Motor neuron (in vitro differentiated cells): ENCODE data around the gene ZNF385B. TPM values are rescaled to one million over a fixed set of nuclear protein-coding genes. Genes with fewer than 3 reads are reported as not detected.

Experiments
- ATAC-seq, 8 experiments: fragments of 200-7000 bp; cut with Tn5 transposase; replicated peaks in 6 of 8; 2 replicates each; pipeline ENCODE4 v1.8.0; 2021; ENCODE audit warnings: mild to moderate bottlenecking in 8 of 8, moderate library complexity in 8 of 8
- H3K27ac ChIP-seq, 2 donors: fragments of 250-450 bp; sonication (Bioruptor Pico); 2 replicates each; pipeline ENCODE4 v1.9.0; 2021; ENCODE audit warnings: antibody characterized with exemption in 2 of 2, mild to moderate bottlenecking in 2 of 2, moderate library complexity in 1 of 2
- H3K4me1 ChIP-seq, 2 donors: fragments of 250-450 bp; sonication (Bioruptor Pico); replicated peaks in 1 of 2; 2 replicates each; pipeline ENCODE4 v1.6.1; 2021; ENCODE audit warnings: antibody characterized with exemption in 2 of 2, mild to moderate bottlenecking in 2 of 2, moderate library complexity in 1 of 2
- H3K4me3 ChIP-seq, 5 donors: fragments of 250-450 bp; sonication (Bioruptor Pico); 2 replicates each; pipeline ENCODE4 v1.9.0; 2021; ENCODE audit warnings: antibody characterized with exemption in 5 of 5, mild to moderate bottlenecking in 5 of 5, moderate library complexity in 4 of 5
- WGBS, 10 experiments: fragments of 450-650 bp; shearing (Covaris generic); methylation state at CpG; one replicate each; pipeline ENCODE4 v1.0.0; 2022; 5-methylcytosine and 5-hydroxymethylcytosine counted together
- in situ Hi-C, 9 experiments: fragments of 400-800 bp; cut with MboI; loops; one replicate each; pipeline ENCODE4 v1.15.0; 2021; ENCODE audit warnings: low sequenced_read_pairs in 9 of 9, low pct_unique_long_range_greater_than_20kb in 2 of 9; ENCODE audit not compliant: unreplicated experiment in 9 of 9
- total RNA-seq, 8 experiments: library from RNA; unstranded; fragments of 300-600 nt; gene quantifications; 2 replicates each; pipeline versions ENCODE4 v1.2.3 to v1.2.4, GENCODE V29; 2022

The ZNF385B gene
- total RNA-seq, 8 experiments from 2014 or later, result 0.14 to 1.6 (median 0.74) TPM; not detected in 2

DNA sequence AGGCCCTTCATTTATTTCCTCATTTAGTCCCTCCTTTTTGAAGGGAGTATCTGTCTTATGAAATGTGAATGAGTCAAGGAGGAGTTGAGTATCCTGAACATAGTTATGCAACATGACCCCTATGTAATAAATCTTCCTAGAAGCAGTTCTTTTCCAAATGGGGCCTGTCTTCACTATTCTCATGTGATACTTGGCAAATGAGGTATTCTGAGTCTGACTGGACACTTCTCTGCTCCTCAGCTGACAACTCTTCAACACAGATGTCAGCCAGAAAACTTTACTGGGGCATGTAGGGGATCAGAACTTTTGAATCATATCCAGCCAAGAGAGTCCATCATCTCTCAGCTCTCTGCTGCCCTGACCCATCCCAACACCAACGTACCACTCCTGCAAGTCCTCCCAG, 291.6 kb downstream of the ZNF385B start:
- no peak overlapping the region for H3K27ac ChIP-seq
- in situ Hi-C loops, result no loop called here
- no peak overlapping the region for H3K4me3 ChIP-seq
- ATAC-seq, result peak in 7 of 8 experiments; percentile 4 to 95 (median 66)
- no peaks in the 10 kb centered on the region for H3K4me1 ChIP-seq
- 0 to 80% (median 67%) methylated on average over 1 of the region's 1 CpG; no CpG with 5 or more reads in 7 of the 10 experiments for WGBS, 10 experiments

- WGBS, 10 experiments, result 0 to 100% (median 65%) methylated on average over 1 to 2 of the region's 2 CpGs
- in situ Hi-C loops, result no loop called here
- ATAC-seq, result peak in 1 of 8 experiments; percentile 59
- Histone ChIP-seq H3K27ac (no peak overlapping the region), H3K4me3 (no peak overlapping the region), H3K4me1 (peaks cover 0 to 4% of the 10 kb centered on the region in 2 donors)
Observed at GRCh38 chr2:179565807-179566206, 295.6 kb downstream of the ZNF385B start.

DNA sequence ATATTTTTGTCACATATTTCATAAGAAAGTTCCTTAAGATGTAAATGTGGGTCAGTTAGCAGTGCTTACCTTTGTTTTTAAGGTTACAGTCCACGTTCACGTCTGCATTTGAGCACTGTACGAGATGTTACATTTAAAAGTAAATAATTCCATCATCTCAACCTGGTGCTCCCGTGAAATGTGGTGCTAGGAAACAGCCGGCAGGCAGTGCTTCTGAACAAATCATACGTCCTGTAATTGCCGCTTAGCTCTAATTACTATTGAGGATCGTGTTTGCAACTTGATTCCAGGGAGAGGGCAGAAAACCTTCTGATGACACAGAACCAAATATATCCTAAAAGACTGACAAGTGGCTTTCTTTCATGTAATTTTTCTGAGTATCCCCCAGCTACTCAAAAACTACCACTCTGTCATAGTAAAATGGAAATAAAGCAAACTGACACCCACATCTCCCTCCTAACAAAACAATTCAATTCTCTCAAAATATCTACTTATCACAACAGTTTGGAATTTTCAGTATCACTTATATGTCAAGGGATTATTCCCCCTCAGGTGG, 299.0 kb downstream of the ZNF385B start:
- 19 to 79% (median 27%) methylated on average over 3 to 8 of the region's 8 CpGs for whole genome bisulfite sequencing, 10 experiments
- Histone ChIP-seq H3K27ac (no peak overlapping the region), H3K4me1 (peaks cover 3 to 6% of the 10 kb centered on the region in 2 donors), H3K4me3 (peak overlapping the region in 2 of 5 donors; percentile 23 to 28)
- in situ Hi-C loops, result no loop called here
- ATAC-seq, result peak in 5 of 8 experiments; percentile 51 to 86 (median 64)

DNA sequence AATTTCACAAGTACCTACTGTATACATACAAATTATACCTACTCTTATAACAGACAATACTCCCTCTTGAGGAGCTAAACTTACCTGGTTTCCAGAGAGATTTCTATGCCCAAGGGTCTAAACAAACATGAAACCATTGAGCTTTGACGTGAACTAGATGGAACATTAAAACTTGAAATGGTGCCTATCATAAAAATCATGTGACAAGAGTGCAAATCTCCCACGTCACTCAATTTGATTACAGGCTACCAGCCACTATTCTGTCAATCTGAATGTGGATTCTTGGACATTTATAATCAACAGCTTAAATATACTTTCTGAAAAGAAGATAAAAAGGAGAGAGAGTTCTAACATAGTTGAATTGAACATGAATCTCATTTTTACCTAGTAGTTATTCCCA, 299.7 kb downstream of the ZNF385B start:
- Histone ChIP-seq H3K4me1 (peaks cover 3 to 6% of the 10 kb centered on the region in 2 donors), H3K4me3 (peak overlapping the region in 1 of 5 donors; percentile 28), H3K27ac (no peak overlapping the region)
- no peak for ATAC-seq
- 52 to 100% (median 81%) methylated on average over 2 of the region's 2 CpGs for WGBS, 10 experiments
- in situ Hi-C loops, result no loop called here

GRCh38 chr2:179560257-179560735, 301.1 kb downstream of the ZNF385B start:
- no peak for ATAC-seq
- no peak overlapping the region for H3K27ac ChIP-seq
- in situ Hi-C loops, result no loop called here
- H3K4me1 ChIP-seq, result peaks cover 6% of the 10 kb centered on the region in 2 donors
- WGBS, 10 experiments, result 80 to 100% (median 100%) methylated on average over 1 of the region's 1 CpG; no CpG with 5 or more reads in 1 of the 10 experiments
- no peak overlapping the region for H3K4me3 ChIP-seq

GRCh38 chr2:179559108-179559806, 302.2 kb downstream of the ZNF385B start:
- in situ Hi-C loops, result no loop called here
- Histone ChIP-seq H3K4me3 (no peak overlapping the region), H3K4me1 (peaks cover 6% of the 10 kb centered on the region in 2 donors), H3K27ac (no peak overlapping the region)
- no peak for ATAC-seq
- 50 to 100% (median 89%) methylated on average over 1 to 4 of the region's 4 CpGs for WGBS, 10 experiments

DNA sequence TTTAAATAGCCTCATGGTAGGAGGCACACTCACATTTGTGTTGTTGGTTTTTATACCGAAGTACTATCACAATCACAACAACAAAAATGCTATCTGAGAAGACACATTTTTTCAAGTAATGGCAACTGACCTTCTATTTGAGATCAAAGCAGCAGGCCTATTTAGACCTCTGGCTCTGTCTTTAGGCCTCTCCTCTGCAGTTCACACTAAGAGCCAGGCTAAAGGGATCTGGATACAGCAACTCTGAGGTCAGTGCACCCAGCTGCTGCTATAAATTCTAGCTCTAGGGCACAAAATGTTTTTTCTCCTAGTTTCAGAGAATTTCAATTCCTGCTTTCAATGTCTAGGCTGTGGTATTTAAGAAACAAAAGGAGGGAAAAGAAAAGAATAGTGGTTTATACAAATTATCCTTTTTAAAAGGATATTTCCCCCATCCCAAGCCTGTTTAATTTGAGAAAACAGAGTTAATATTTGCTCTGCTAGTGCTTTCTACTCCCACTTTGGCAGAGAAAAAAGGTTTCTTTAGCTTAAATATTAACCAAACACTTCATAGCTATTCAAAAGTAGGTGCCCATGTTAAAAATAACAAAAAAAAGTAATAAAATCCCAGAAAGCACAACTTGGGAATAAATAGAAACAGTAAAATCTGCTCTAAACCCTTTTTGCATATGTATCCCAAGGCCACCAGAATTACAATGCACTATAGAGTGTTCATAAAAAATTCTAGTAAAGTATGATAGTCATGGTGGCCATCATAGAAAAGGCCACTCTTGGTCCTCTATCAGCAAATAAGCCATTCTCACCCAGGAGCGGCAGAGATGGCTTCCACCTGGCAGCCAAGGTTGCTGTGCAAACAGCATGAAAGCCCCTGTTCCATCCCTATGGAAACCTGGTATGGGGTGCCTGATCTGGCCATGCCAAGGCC, 303.1 kb downstream of the ZNF385B start:
- in situ Hi-C loops, result no loop called here
- WGBS, 10 experiments, result 20 to 92% (median 42%) methylated on average over 1 to 2 of the region's 2 CpGs; no CpG with 5 or more reads in 2 of the 10 experiments
- H3K27ac ChIP-seq, result no peak overlapping the region

GRCh38 chr2:179556425-179556824, 305.0 kb downstream of the ZNF385B start:
- no peak for ATAC-seq
- in situ Hi-C loops, result no loop called here
- Histone ChIP-seq H3K4me1 (peaks cover 2 to 9% of the 10 kb centered on the region in 2 donors), H3K4me3 (no peak overlapping the region), H3K27ac (no peak overlapping the region)
- 62 to 100% (median 83%) methylated on average over 1 to 6 of the region's 6 CpGs for WGBS, 10 experiments

More for the DNA sequence above, 303.1 kb downstream of the ZNF385B start:
- Histone ChIP-seq H3K4me3 (no peak overlapping the region), H3K4me1 (peaks cover 6% of the 10 kb centered on the region in 2 donors)
- ATAC-seq, result peak; percentile 35 to 84 (median 60)

DNA sequence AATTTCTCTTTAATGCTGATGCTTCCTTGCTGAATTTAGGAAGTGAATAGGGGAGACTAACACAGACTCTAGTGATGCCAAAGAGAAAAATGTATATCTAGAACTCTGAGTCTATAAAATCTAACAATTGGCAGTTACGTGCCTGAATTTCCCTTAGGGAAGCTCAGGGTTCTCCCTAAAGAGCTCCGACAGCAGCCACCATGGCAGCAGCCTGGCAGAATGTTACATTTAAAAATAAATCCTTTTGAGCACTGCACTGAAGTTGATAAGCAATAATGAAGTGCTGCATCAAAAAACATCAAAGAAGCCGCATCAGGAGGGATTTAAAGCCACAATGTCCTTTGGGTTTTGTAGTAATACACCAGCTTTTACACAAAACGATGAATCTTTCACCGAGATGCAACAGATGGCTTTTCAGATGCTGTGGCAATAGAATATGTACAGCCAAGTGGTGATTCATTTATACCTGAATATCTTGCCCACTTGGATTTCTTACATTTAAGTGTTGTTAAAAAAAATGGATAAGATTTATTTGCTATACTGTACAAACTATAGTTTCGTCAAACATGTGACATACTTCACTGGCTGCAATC, 305.6 kb downstream of the ZNF385B start:
- in situ Hi-C loops, result no loop called here
- peaks cover 2 to 11% of the 10 kb centered on the region in 2 donors for H3K4me1 ChIP-seq
- H3K4me3 ChIP-seq, result no peak overlapping the region
- H3K27ac ChIP-seq, result no peak overlapping the region
- WGBS, 10 experiments, result 20 to 93% (median 70%) methylated on average over 2 to 6 of the region's 6 CpGs; no CpG with 5 or more reads in 1 of the 10 experiments
- no peak for ATAC-seq

DNA sequence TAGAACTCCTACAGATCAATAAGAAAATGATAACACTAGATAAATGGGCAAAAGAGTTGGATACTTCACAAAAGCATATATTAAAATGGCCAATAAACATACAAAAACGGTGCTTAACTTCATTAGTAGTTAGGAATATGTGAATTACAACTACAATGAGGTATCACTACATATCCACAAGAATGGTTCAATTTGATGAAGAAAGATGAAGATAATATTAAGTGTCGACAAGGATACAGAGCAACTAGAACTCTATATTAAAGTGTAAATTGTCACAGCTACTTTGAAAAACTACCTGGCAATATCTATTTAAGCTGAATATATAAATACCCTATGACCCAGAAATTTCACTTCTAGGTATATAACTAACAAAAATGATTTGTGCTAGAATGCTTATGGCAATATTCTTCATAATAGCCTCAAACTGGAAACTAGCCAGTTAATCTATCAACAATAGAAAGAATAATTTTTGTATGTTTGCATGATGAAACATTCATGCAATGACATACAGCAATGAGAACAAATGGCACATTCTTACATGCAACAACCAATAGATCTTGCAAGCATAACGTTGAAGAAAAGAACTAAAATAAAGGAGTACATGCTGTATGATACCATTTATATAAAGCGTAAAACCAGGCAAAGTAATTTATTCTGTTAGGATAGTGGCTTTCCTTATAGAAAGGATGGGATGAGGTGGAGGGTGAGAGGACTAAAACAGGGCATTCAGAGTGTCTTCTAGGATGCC, 306.6 kb downstream of the ZNF385B start:
- no peak overlapping the region for H3K27ac ChIP-seq
- in situ Hi-C loops, result no loop called here
- WGBS, 10 experiments, result 42 to 97% (median 78%) methylated on average over 2 to 4 of the region's 4 CpGs
- ATAC-seq, result peak in 2 of 8 experiments; percentile 64 to 65
- H3K4me1 ChIP-seq, result peaks cover 2 to 16% of the 10 kb centered on the region in 2 donors
- H3K4me3 ChIP-seq, result no peak overlapping the region

DNA sequence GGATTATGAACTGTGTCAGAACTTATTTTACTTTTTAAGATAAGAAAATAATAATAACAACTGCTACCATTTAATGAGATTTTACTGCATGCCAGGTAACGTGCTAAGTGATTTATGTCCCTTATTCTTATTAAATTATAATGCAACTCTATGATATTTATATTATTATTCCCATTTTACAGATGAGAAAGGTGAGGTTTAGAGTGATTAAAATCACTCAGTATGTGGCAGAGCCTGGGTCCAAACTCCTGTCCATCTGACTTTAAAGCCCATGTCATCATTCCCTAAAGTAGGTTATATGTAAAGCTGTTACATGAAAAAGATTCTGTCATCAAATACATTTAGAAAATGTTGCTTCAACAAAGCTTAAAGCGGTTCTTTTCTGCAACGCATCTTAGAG, 308.0 kb downstream of the ZNF385B start:
- no peak for ATAC-seq
- 87 to 100% (median 97%) methylated on average over 1 to 3 of the region's 3 CpGs; no CpG with 5 or more reads in 1 of the 10 experiments for whole genome bisulfite sequencing, 10 experiments
- in situ Hi-C loops, result no loop called here

DNA sequence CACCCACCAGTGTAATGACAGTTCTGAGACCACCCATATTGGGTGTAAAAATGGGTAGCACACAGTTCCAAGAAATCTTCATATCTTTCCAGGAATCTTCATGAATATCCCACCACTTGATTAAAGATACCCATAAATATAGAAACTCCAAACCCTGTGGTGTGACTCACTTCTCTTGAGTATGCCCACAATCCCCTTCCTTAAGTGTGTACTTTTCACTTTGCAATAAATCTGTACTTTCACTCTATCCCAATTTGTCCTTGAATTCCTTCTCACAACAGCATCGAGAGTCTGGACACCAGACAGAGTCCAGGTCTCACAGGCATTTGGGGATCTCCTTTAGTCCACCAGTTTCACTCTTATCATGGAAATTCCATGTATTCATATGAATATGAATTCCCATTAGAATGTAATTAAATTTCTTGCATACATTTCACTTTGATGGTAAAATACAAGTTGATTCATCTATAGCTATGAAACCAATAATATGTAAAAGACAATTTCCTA, 309.8 kb downstream of the ZNF385B start:
- in situ Hi-C loops, result no loop called here
- Histone ChIP-seq H3K27ac (no peak overlapping the region), H3K4me3 (no peak overlapping the region), H3K4me1 (peaks cover 0 to 17% of the 10 kb centered on the region in 2 donors)
- 0 to 56% (median 21%) methylated on average over 1 of the region's 1 CpG; no CpG with 5 or more reads in 6 of the 10 experiments for WGBS, 10 experiments
- ATAC-seq, result peak in 3 of 8 experiments; percentile 48 to 70 (median 64)

More for the DNA sequence above, 308.0 kb downstream of the ZNF385B start:
- H3K27ac ChIP-seq, result no peak overlapping the region
- H3K4me3 ChIP-seq, result no peak overlapping the region
- peaks cover 2 to 20% of the 10 kb centered on the region in 2 donors for H3K4me1 ChIP-seq
